Measurements from ENCODE around the gene NEK10. TPM values are rescaled to one million over a fixed set of nuclear protein-coding genes. Genes with fewer than 3 reads are reported as not detected.

The NEK10 gene
- total RNA-seq, 1 experiment from 2014 or later = 0.66 TPM

DNA sequence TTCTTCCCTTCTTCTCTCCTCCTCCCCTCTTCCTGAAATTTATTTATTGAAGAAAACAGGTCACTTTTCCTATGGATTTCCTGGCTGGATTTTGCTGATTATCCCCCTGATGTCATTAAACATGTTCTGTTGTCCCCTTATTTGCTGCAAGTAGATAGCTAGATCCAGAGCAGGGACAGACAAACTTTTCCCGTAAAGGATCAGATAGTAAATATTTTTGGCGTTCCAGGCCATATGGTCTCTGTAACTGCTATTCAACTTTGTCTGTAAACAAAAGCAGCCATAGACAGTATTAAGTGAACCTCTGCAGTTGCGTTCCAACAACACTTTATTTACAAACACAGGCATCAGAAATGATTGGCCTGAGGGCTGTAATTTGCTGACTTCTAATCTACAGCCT, 241.3 kb downstream of the NEK10 start:
- no peaks in the 10 kb centered on the region for H3K36me3 Mint-ChIP-seq (ENCODE audit: insufficient read depth in 1 of 3, low read depth in 3 of 3)
- no peak overlapping the region for H3K27ac ChIP-seq (ENCODE audit: insufficient read length, low read depth, low read length)

More for the DNA sequence above, 241.3 kb downstream of the NEK10 start:
- no peak overlapping the region for H3T11ph ChIP-seq (ENCODE audit: low read length)
- H4K5ac ChIP-seq (ENCODE audit: insufficient read length, low read depth, low read length) = no peak overlapping the region
- no peaks in the 10 kb centered on the region for H3K23me2 ChIP-seq (ENCODE audit: insufficient read length, low read depth, low read length, poor library complexity, severe bottlenecking)
- H3K4ac ChIP-seq (ENCODE audit: low read depth, low read length) = no peak overlapping the region
- H2AFZ ChIP-seq (ENCODE audit: low read length) = no peak overlapping the region
- no peak overlapping the region for H3K23ac ChIP-seq (ENCODE audit: insufficient read length, low read depth, low read length)
- H2BK20ac ChIP-seq (ENCODE audit: low read depth, low read length, poor library complexity, severe bottlenecking) = no peak overlapping the region
- WGBS (ENCODE audit: extremely low coverage, insufficient read length, low lambda C conversion rate) = no CpG with 5 or more reads among the region's 3 CpGs
- H2BK5ac ChIP-seq (ENCODE audit: insufficient read length, low read length) = no peak overlapping the region
- H3K27me3 ChIP-seq (ENCODE audit: insufficient read depth, low read length) = no peaks in the 10 kb centered on the region
- H4K8ac ChIP-seq (replicated peaks; ENCODE audit: insufficient read length, low read depth, low read length) = no peak overlapping the region
- no peak overlapping the region for H2BK120ac ChIP-seq (ENCODE audit: low read depth, low read length, poor library complexity, severe bottlenecking)
- H3K14ac ChIP-seq (ENCODE audit: insufficient read depth, low read length) = no peak overlapping the region
- Mint-ChIP-seq H3K4me1 (peaks cover 6 to 8% of the 10 kb centered on the region in 2 experiments), H3K9me3 (no peaks in the 10 kb centered on the region; a peak in 1 of 5 replicates), H3K27me3 (ENCODE audit: low read depth) (no peaks in the 10 kb centered on the region), H3K27ac (peak overlapping the region in 1 of 3 experiments; percentile 11; a peak in 1 of 7 replicates), H3K4me3 (no peak overlapping the region)
- H4K20me1 ChIP-seq (ENCODE audit: control insufficient read depth, insufficient read depth, insufficient read length) = no peaks in the 10 kb centered on the region
- no peak overlapping the region for H4K91ac ChIP-seq (ENCODE audit: insufficient read length, low read depth, low read length)
- H3K9me3 ChIP-seq (ENCODE audit: control insufficient read depth, low read depth, low read length) = no peaks in the 10 kb centered on the region
- H3K18ac ChIP-seq (ENCODE audit: insufficient read length, low read depth, low read length) = no peak overlapping the region
- H2BK15ac ChIP-seq (ENCODE audit: low read depth, low read length) = no peak overlapping the region
- no peaks in the 10 kb centered on the region for H3K79me1 ChIP-seq (ENCODE audit: insufficient read depth, low read depth, low read length, poor library complexity, severe bottlenecking)
- H2AK5ac ChIP-seq (ENCODE audit: insufficient read length, low read length) = no peak overlapping the region
- H3K79me2 ChIP-seq (ENCODE audit: insufficient read depth, low read length) = no peaks in the 10 kb centered on the region
- no peak for DNase-seq
- TF ChIP-seq, protein P1, sequence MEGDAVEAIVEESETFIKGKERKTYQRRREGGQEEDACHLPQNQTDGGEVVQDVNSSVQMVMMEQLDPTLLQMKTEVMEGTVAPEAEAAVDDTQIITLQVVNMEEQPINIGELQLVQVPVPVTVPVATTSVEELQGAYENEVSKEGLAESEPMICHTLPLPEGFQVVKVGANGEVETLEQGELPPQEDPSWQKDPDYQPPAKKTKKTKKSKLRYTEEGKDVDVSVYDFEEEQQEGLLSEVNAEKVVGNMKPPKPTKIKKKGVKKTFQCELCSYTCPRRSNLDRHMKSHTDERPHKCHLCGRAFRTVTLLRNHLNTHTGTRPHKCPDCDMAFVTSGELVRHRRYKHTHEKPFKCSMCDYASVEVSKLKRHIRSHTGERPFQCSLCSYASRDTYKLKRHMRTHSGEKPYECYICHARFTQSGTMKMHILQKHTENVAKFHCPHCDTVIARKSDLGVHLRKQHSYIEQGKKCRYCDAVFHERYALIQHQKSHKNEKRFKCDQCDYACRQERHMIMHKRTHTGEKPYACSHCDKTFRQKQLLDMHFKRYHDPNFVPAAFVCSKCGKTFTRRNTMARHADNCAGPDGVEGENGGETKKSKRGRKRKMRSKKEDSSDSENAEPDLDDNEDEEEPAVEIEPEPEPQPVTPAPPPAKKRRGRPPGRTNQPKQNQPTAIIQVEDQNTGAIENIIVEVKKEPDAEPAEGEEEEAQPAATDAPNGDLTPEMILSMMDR (conservative IDR thresholded peaks at IDR 0.05) = no peak
- H2BK12ac ChIP-seq (ENCODE audit: insufficient read length, low read depth, low read length) = no peak overlapping the region
- H3K9ac ChIP-seq (ENCODE audit: extremely low read depth, insufficient read length, low read length) = no peak overlapping the region
- no peaks in the 10 kb centered on the region; the same call in 1 of the 2 replicates for H3K4me1 ChIP-seq (ENCODE audit: insufficient read depth, low read length)
- no peak overlapping the region for H3K56ac ChIP-seq (ENCODE audit: insufficient read length, low read depth, low read length)
- no peak overlapping the region for H3K4me2 ChIP-seq (ENCODE audit: insufficient read depth, insufficient read length, low read length)

Data from H9 (cell line).